Mammary epithelial cell (primary cell): ENCODE results near the gene DOCK1.

Experiments used
- CTCF ChIP-seq, 2 donors: IDR thresholded peaks in 1 of 2; conservative IDR thresholded peaks in 1 of 2; 2 replicates each; pipeline ENCODE4 v1.5.1; 2011 to 2012; ENCODE audit warnings: inconsistent platforms in 2 of 2, low read length in 2 of 2, mild to moderate bottlenecking in 2 of 2, control low read depth in 1 of 2, low read depth in 1 of 2; ENCODE audit not compliant: insufficient read depth in 1 of 2; ENCODE audit errors: extremely low read depth in 1 of 2
- EZH2 ChIP-seq: IDR thresholded peaks from 2 replicates; pipeline ENCODE4 v1.6.1; 2012; ENCODE audit warnings: low read length, inconsistent platforms, borderline replicate concordance

GRCh38 chr10:127276794-127277462 is 371.7 kb downstream of the DOCK1 start:
- TF ChIP-seq CTCF (conservative IDR thresholded peaks at IDR 0.05 in 1 of 2, IDR thresholded peaks at IDR 0.05 in 1 of 2; ENCODE audit: extremely low read depth in 1 of 2, insufficient read depth in 1 of 2, low read depth in 1 of 2, low read length in 2 of 2) (no peak), EZH2 (no peak)
